DLD1 (cell line): ENCODE results near the gene PDE3B.
"Not testable (repeated sequence)": the region's sequence is repeated elsewhere in the genome, so short reads cannot be mapped to it uniquely, and the experiment has no call there.

Experiments used
- in situ Hi-C: cut with HindIII; loops from 2 replicates; pipeline ENCODE4 v1.10.0; 2017; ENCODE audit warnings: low sequenced_read_pairs

Gene PDE3B

DNA sequence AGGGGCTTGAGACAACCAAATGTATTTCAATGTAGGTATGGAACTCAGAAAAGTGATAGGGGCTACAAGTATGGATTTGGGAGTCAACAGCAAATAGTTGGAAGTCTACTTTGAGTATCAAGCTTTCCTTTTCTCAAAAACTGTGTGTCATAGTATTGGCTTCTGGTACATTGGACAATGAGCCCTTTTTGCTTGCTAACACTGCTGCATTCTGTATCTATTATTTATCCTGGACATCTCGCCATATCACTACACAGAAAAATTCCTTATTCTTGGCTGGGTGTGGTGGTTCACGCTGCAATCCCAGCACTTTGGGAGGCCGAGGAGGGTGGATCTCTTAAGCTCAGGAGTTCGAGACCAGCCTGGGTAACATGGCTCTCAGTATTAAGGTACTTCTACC, 230.0 kb downstream of the PDE3B start:
- in situ Hi-C loops: no loop called here

DNA sequence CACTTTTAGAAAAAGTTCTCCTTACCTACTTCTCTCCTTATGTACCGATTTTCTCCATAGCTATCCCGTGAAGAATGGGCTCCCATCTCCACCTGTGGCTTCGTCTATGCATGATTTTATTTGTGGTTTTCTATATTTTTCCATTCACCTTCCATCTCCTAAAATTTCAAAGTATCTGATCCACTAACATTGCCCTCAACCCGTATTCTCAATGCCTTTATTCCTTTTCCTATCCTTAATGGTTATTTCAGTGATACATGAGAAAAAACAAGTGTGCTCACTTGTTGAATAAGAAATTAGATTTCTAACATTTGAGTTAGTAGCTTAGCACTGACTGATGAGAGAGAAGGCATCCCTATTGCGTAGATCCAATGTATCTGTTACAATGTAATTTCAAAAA, 231.6 kb downstream of the PDE3B start:
- in situ Hi-C loops: no loop called here

DNA sequence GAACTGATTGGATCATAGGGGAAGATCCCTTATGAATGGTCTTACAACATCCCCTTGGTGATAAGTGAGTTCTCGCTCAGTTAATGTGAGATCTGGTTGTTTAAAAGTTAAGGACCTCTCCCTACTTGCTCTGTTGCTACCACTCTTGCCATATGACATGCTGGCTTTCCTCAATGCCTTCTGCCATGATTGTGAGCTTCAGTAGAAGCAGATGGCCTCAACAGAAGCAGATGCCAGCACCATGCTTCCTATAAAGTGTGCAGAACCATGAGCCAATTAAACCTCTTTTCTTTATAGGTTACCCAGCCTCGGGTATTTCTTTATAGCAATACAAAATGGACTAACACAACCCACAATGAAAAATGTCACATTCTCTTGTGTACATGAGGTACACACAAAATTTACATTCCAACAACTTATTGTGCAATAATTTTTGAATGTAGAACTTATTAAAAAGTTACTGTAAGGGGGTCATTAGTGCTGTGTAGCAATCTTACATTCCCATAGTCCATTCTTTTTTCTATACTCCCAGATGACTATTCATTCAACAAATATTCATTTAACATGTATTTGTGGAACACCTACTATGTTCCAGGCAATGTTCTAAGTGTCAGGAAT, 238.1 kb downstream of the PDE3B start:
- in situ Hi-C loops: no loop called here

DNA sequence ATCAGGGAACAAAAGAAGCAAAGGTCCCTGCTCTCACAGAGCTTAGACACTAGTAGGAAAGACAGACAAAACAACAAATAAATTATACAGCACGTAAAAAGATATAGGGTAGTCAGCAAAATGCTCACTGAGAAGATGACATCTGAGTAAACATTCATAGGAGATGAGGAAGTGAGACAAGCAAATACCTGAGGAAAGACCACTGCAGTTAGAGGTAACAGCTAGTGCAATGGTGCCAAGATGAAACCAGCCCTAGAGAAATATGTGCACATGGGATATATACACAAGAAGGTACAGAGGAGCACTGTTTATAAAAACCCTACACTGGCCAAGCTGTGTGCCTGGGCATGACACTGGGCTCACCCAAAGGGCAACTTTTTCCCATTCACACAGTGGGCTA, 238.6 kb downstream of the PDE3B start:
- in situ Hi-C loops: no loop called here

DNA sequence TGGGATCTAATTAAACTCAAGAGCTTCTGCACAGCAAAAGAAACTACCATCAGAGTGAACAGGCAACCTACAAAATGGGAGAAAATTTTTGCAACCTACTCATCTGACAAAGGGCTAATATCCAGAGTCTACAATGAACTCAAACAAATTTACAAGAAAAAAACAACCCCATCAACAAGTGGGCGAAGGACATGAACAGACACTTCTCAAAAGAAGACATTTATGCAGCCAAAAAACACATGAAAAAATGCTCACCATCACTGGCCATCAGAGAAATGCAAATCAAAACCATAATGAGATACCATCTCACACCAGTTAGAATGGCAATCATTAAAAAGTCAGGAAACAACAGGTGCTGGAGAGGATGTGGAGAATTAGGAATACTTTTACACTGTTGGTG, 240.1 kb downstream of the PDE3B start:
- in situ Hi-C loops: not testable (repeated sequence)

DNA sequence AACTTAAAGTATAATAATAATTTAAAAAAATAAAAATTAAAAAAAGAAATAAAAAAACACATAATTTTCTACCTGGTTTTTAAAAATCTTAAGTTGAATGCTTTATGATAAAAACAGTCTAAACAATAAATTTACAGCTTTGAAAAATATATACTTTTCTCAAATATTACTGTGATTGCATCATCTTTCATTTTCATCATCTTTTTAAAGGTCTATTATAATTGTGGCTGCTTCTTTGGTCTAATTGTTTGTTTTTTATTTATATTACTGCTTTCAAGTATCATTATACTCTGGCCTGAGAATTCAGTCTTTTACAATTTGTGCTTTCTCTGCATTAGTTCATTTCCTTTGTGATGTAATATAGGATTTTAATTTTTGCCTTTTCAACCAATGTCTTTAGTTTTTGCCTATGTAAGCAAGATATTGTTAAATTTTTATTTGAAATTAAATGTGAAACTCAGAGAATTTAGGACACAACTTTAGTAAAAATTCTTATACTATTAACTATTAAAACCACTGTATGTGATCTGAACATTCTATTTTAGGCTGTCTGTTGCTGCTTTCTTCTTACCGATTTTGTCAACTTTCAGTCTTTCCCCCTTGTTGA, 241.2 kb downstream of the PDE3B start:
- in situ Hi-C loops: no loop called here

DNA sequence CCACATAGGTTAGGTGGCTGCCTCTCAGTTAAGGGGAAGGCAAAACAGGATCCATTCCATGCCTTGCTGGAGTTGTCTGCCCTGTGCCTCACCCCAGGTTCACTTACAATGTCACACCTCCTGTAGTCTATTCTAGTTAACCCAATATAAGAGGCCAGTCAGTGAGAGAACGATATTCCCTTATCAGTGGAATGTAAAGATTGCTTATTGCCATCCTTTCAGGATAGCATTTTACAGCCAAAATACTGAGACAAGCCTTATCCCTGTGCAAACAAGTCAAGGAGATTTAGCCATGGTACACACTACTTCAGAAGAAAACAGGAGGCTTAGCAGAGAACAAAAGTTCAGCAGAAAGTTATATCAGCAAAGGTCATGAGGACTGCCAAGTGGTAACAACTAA, 242.9 kb downstream of the PDE3B start:
- in situ Hi-C loops: no loop called here

DNA sequence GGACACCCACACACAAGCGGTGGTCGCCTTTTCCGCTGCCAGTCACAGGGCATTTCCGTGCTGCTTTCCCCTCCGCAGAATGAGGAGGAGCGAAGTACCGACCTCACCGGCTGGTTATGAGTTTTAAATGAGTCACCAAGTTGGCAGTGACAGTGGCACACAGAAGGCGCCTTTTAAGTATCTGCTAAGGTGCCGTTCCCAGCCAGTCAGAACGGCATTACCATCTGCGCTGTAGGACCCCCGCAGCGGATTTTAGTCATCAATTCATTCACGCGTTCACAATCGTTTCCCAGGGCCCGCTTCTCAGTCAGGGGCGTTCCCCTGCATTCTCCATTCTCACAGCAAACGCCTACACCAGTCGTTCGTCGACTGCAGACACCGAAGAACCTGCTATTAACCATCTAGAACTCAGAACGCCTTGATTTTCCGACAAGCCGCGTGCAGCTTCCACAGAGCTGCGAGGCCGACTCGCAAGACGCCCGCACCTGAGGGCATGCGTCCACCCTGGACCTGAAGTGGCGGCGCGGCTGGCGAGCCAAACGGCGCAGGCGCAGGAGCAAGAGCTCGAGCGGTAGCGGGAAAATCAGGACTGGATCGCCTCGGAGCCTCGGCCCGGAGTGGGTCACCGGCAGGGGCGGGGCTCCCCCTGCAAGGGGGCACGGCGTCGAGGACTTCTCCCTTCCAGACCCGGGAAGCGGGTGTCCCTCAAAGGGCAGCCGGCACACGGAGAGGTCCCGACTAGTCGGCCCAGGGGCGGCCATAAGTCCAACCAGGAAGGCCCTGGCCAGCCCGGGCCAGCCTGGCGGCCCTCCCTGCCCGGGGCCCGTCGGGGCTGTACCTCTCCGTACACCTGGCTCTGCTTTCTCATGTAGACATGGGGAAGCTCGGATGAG, 247.8 kb downstream of the PDE3B start:
- in situ Hi-C loops: no loop called here

DNA sequence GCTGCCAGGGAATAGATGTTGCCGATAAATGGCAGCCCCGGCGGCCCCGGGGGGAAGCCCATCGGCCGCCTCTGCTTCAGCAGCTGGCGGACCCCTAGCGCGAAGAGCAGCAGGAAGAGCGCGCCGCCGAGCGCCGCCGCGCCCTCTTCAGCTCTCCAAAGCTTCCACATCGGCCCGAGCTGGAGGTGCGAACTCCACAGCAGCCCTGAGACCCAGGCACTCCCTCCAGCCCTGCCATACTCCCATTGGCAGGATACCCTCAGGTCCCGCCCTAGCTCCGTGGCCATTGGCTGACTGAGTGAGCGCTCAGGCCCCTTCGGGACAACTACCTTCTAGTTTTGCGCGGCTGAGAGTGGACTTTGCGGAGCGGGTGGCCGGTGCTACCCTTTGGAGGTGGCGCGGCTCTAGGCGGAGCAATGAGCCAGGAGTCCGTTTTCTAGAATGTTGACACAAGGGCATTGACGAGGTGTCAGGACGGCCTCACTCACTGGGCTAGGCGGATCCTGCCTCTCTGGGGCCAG, 248.5 kb downstream of the PDE3B start, which contains the start of gene CYP2R1:
TSS of gene CYP2R1 (minus strand) at position 196 of the 521 bp plus-strand sequence. CDS start at position 170, 26 bp downstream.
- in situ Hi-C loops: no loop called here

DNA sequence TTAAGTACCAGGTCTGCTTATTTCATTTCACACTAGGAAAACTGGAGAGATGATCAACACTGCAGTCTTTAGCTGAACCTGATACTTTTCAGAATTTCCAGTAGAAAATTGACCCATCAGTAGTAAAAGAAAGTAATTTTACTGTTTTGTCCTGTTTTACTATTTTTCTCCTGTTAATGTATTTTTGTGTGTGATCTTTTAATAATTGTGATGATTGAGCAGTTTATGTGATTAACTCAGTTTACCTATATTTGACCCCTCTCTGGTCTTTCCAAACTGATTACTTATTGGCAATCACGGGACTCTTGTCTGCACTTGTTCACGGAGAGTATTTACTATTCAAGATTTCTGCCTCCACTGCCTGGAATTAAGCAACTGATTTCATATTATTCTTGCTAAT, 249.0 kb downstream of the PDE3B start:
- in situ Hi-C loops: no loop called here

DNA sequence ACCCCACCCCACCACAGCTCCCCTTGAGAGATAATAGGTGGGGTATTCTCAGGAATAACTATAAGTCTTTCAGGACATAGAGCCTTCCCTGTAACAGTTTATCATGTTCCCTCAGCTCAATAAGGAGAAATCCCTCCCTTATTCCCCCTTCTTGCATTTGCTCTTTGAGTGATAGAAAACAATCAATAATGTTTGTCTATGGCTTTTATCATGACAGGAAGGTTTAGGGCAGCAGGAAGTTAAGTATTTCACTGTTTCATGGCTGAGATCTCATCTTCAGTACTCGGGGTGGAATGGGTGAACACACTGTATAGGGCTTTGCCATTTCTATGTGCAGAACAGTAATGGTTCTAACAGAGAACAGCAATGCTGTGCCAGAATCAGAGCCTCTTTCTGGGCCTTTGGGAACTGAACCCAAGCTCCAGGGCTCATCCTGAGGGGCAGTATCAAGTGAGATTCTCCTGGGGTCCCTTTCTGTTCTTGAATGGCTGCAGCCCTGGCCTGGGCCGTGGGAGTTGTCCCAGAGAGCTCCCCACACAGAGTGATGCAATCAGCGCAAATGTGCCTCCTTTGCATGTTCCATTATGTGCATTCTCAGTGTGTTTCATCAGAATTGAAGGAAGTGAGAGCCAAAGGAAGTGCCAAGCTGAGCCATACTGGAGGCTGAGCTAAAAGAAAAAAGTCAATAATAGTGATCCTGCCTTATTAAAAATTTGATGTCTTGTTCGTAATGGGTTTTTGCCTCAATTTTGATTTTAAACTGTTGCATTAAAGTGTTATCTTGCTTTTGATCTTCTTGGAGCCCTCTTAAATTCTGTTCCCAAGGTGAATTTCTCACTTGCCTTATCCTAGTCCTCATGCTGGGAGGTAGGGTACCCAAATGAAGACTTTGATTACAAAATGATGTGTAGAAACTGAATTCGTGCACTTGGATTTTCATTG, 251.3 kb downstream of the PDE3B start:
- in situ Hi-C loops: no loop called here

DNA sequence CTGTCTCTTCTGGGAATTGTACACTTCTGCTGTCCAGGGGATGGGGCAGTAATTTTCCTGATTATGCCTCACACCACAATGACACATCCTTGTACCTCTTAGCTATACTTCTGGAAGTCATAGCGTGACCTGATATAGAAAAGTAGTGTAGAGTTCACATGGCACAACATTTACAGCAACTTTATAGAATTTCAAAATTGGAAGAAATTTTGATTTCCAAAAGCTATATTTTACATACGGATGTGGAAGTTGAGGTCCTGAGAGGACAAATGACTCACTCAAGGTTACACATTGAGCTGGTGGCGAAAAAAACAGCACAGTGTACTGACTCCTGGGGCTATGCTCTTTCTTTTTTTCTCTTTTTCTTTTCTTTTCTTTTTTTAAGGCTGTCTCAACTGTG, 254.8 kb downstream of the PDE3B start:
- in situ Hi-C loops: no loop called here

DNA sequence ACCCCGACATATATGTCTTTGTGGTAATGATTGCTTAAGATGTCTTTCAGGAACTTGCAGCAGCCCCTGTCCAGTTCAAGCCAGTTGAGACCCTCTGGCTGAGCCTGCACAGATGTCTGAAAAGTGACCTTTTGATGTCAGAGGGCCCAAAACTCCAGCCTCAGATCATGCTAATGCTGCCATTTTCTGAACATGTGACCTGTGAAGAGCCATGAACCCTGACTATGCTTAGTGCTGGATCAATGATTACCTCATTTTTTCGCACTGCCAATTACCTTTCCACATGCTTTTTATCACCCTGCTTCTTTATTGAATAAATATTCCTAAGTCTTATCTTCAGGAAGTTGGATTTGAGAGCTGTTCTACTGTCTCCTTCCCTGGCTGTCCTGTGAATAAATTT, 255.3 kb downstream of the PDE3B start:
- in situ Hi-C loops: no loop called here

DNA sequence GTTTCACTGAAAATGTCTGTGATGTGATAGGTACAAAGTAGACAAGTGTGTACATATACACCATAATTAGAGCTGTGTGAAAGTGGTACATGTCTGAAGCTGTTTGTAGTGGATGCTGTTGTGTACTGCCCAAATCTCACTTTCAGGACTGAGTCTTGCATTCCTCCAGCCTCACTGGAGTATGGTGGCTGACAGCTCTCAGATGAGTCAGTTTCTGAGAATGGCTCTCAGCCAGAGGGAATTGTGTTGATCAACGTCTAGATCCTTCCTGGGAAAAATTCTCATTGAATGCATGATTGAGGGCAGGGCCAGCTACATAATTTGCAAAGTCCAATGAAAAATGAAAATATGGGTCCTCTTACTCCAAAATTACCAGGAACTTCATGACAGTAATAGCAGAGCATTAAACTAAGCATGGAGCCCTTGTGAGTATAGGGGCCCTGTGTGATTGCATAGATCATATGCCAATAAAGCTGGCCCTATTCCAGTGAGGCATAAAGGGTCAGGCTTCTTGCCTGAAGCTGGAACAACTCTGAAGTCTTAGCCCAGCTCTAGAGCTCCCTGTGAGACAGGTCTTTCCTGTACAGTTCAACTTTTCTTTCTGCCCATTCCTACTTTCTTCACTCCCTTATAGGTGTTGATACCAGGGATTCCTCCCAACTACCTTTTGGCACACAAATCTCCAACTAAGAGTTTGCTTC, 259.2 kb downstream of the PDE3B start:
- in situ Hi-C loops: no loop called here

DNA sequence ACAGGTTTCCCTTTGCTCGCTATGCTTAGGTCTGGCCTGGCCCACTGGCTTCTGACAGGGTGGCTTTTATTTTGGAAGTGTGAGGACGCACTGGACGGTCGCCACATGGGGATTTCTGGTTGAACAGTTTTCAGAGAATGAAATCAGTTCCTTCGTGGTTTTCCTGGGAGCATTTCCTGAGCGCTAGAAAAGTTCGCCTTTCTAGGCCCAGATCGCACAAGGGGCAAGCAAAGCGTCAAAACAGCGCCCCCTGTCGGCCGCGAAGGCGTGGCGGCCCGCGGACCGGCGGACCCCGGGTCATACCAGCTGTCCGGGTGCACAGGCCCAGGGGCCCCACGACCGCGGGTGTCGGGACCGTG, 261.1 kb downstream of the PDE3B start:
- in situ Hi-C loops: no loop called here

DNA sequence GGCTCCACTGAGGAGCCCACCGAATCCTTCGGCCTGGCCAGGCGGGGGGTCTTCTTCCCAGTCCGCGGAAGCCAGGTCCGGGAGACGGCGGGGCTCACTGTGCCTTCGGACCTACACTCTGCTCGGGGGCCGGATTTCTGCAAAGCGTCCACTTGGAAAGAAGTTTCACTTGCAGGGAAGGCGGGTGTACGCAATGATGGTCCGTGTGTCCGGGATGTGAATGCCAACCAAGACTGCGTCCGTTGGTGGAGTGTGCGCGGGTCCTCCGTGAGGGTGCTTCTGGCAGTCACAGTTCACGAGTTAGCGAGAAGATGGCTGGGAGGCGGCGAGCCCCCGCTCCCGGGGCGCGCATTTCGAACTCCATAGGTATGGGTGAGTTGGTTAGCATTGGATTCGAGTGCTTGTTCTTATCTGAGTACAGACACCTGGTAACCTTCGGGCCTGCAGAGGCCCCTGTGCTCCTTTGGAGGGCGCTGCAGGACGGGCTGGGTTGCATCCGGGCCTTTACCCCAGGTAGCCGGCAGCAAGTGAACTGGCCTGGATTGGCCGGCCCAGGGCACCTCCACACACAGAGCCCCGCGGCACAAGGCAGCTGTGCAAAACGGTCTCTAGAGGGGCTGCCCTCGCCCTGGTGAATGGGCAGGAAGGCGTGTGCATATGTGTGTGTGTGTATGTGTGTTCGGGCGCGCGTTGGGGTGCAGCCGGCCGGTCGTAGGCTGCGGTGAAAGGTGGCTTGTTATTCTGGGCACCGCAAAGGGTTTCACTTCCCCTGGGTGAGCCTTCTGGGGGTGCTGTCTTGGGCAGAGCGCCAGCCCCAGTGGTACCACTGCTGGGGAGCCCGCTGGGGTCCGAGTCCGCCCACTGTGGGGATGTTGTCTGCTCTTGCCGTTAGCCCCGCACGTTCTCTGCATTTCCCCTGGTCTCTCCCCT, 261.8 kb downstream of the PDE3B start:
- in situ Hi-C loops: no loop called here

DNA sequence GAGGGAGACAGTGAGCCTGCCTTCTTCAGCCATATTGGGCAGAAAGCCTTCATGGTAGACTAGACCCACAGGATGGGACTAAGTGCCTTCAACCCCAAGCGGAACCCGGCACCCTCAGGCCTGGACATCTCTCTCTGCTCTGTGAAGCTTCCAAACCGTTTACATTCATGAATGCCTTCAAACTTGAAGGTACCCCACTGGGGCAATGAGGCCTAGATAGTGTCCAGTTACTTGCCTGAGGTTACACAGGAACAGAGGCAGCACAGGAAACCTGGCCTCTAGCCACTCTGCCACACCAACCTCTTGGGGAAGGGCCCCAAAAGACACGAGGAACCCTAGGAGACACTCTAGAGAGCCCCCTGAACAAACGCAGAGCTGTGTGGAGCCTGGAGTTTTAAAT, 263.0 kb downstream of the PDE3B start:
- in situ Hi-C loops: no loop called here

DNA sequence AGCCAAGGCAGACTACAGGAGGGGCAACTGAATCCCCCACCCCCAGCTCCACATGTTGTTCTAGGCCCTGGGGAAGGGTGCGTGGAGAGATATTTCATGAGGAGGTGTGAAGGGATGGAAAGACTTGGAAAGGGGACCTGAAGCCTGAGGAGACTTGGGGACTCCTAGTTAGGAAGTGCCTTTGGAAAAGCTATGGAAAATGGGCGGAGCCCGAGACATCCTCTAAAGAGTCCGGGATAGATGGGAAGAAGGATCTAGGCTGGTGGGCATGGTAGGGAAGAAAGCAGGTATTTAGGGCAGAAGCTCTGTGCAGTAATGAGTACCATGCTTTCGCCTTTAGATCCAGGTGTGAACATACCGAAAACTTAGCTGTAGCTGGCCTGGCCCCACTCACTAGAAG, 263.4 kb downstream of the PDE3B start:
- in situ Hi-C loops: no loop called here
